Sigmoid colon (tissue), 7 donors: ENCODE measurements around the gene MAP3K12. TPM values are rescaled to one million over a fixed set of nuclear protein-coding genes. Genes with fewer than 3 reads are reported as not detected.

Experiments used
- DNase-seq: peaks from one replicate; pipeline ENCODE4 v3.0.0-alpha.2; 2019
- H3K27ac ChIP-seq, 4 donors: fragments of 200-600 bp; sonication (generic); one replicate each; pipeline ENCODE4 v1.5.1; 2016 to 2019; ENCODE audit warnings: mild to moderate bottlenecking in 1 of 4
- H3K27me3 ChIP-seq, 3 donors: fragments of 200-600 bp; sonication (generic); one replicate each; pipeline ENCODE4 v1.5.1; 2019; ENCODE audit warnings: mild to moderate bottlenecking in 1 of 3
- H3K36me3 ChIP-seq, 4 donors: fragments of 200-600 bp; sonication (generic); one replicate each; pipeline ENCODE4 v1.5.1; 2016 to 2019
- H3K4me1 ChIP-seq, 4 donors: fragments of 200-600 bp; sonication (generic); one replicate each; pipeline ENCODE4 v1.5.1; 2017 to 2019
- H3K4me3 ChIP-seq, 4 donors: fragments of 200-600 bp; sonication (generic); one replicate each; pipeline ENCODE4 v1.5.1; 2017 to 2019; ENCODE audit warnings: mild to moderate bottlenecking in 2 of 4, moderate library complexity in 1 of 4
- H3K9me3 ChIP-seq, 4 donors: fragments of 200-600 bp in 3 of 4; sonication (generic) in 3 of 4; one replicate each; pipeline versions ENCODE4 v1.5.1 to v1.6.1; 2013 to 2019
- CTCF ChIP-seq, 4 experiments: fragments of 450-650 bp in 3 of 4; fragments of 200-600 bp in 1 of 4; IDR thresholded peaks; one replicate each; pipeline ENCODE4 v1.5.1; 2016 to 2019; ENCODE audit warnings: antibody characterized with exemption in 4 of 4, mild to moderate bottlenecking in 3 of 4, moderate library complexity in 2 of 4
- EP300 ChIP-seq, 4 donors: sonication (generic); formaldehyde crosslinking; IDR thresholded peaks; one replicate each; pipeline ENCODE4 v1.6.1; 2017; ENCODE audit warnings: antibody characterized with exemption in 4 of 4
- POLR2A ChIP-seq, 2 donors: fragments of 450-650 bp; IDR thresholded peaks; one replicate each; pipeline ENCODE4 v1.6.1; 2016; ENCODE audit warnings: antibody characterized with exemption in 2 of 2, mild to moderate bottlenecking in 2 of 2, moderate library complexity in 2 of 2
- POLR2AphosphoS5 ChIP-seq, 4 donors: sonication (generic); formaldehyde crosslinking; IDR thresholded peaks; one replicate each; pipeline ENCODE4 v1.6.1; 2017; ENCODE audit warnings: antibody characterized with exemption in 4 of 4
- WGBS, 2 donors: extraction: QIAGEN DNeasy Blood & Tissue Kit; methylation state at CpG; one replicate each; pipeline ENCODE4 v1.1.7; 2013; 5-methylcytosine and 5-hydroxymethylcytosine counted together
- intact Hi-C: fragments of 100-400 bp; cut with DNase I; formaldehyde crosslinking; loops from one replicate; pipeline ENCODE4 v1.15.1; 2023
- polyA plus RNA-seq, 3 donors: library from polyadenylated mRNA; stranded (reverse); fragments of 200-250 nt; gene quantifications; one replicate each; pipeline ENCODE4 v1.2.3, GENCODE V29; 2013
- total RNA-seq, 4 donors: library from RNA; depleted of rRNA; stranded (reverse); fragments of >200 nt; gene quantifications; one replicate each; pipeline ENCODE4 v1.1.0, GENCODE V29; 2016
- donor health status: healthy with polysubstance abuse.
- donor health status: Bipolar disorder and iron deficiency.
- donor health status: healthy.

Gene MAP3K12
- total and polyA plus RNA-seq, 7 donors, result 1.6 to 27.4 (median 18.5) TPM

- DNase-seq, result no peak
- no peak for TF ChIP-seq POLR2AphosphoS5 (IDR thresholded peaks at IDR 0.05)
- no peak for TF ChIP-seq EP300 (IDR thresholded peaks at IDR 0.05)
- no peak for TF ChIP-seq CTCF (IDR thresholded peaks at IDR 0.05)
- no peak for TF ChIP-seq POLR2A (IDR thresholded peaks at IDR 0.05)
- WGBS, 2 donors, result 56 to 69% methylated on average over 5 of the region's 5 CpGs
- Histone ChIP-seq H3K27ac (peak overlapping the region in 1 of 4 donors; percentile 5), H3K4me1 (peaks cover 0 to 15% (median 10%) of the 10 kb centered on the region in 4 donors), H3K36me3 (peaks cover 86 to 100% (median 99%) of the 10 kb centered on the region in 4 donors), H3K4me3 (no peak overlapping the region), H3K9me3 (no peaks in the 10 kb centered on the region), H3K27me3 (no peaks in the 10 kb centered on the region)
- intact Hi-C loops, result no loop called here
Observed at GRCh38 chr12:53463802-53464560, 35.3 kb downstream of the MAP3K12 start.

GRCh38 chr12:53462935-53463334, 36.3 kb downstream of the MAP3K12 start:
- Histone ChIP-seq H3K4me1 (peaks cover 0 to 15% (median 10%) of the 10 kb centered on the region in 4 donors), H3K4me3 (no peak overlapping the region), H3K36me3 (peaks cover 86 to 100% (median 100%) of the 10 kb centered on the region in 4 donors), H3K27me3 (no peaks in the 10 kb centered on the region), H3K27ac (no peak overlapping the region), H3K9me3 (no peaks in the 10 kb centered on the region)
- DNase-seq, result no peak
- 72 to 80% methylated on average over 3 of the region's 3 CpGs for WGBS, 2 donors
- no peak for TF ChIP-seq CTCF (IDR thresholded peaks at IDR 0.05)
- no peak for TF ChIP-seq EP300 (IDR thresholded peaks at IDR 0.05)
- TF ChIP-seq POLR2A (IDR thresholded peaks at IDR 0.05), result no peak
- TF ChIP-seq POLR2AphosphoS5 (IDR thresholded peaks at IDR 0.05), result no peak
- intact Hi-C loops, result no loop called here

GRCh38 chr12:53461591-53461990, 37.7 kb downstream of the MAP3K12 start:
- intact Hi-C loops, result no loop called here
- H3K27me3 ChIP-seq, result no peaks in the 10 kb centered on the region
- no peaks in the 10 kb centered on the region for H3K9me3 ChIP-seq
- TF ChIP-seq CTCF (IDR thresholded peaks at IDR 0.05) (no peak), POLR2A (IDR thresholded peaks at IDR 0.05) (no peak), POLR2AphosphoS5 (IDR thresholded peaks at IDR 0.05) (no peak), EP300 (IDR thresholded peaks at IDR 0.05) (no peak)
- WGBS, 2 donors, result 86 to 92% methylated on average over 8 of the region's 8 CpGs
- peak overlapping the region in 1 of 4 donors; percentile 51 for H3K27ac ChIP-seq
- H3K4me3 ChIP-seq, result no peak overlapping the region
- no peak for DNase-seq
- peaks cover 0 to 15% (median 10%) of the 10 kb centered on the region in 4 donors for H3K4me1 ChIP-seq
- H3K36me3 ChIP-seq, result peaks cover 86 to 100% (median 100%) of the 10 kb centered on the region in 4 donors

- Histone ChIP-seq H3K4me1 (peaks cover 0 to 12% (median 10%) of the 10 kb centered on the region in 4 donors), H3K9me3 (no peaks in the 10 kb centered on the region), H3K27me3 (no peaks in the 10 kb centered on the region), H3K36me3 (peaks cover 84 to 100% (median 100%) of the 10 kb centered on the region in 4 donors), H3K4me3 (no peak overlapping the region), H3K27ac (peak overlapping the region in 1 of 4 donors; percentile 51)
- intact Hi-C loops, result no loop called here
- TF ChIP-seq CTCF (IDR thresholded peaks at IDR 0.05) (no peak), EP300 (IDR thresholded peaks at IDR 0.05) (no peak), POLR2AphosphoS5 (IDR thresholded peaks at IDR 0.05) (no peak), POLR2A (IDR thresholded peaks at IDR 0.05) (no peak)
- 90 to 91% methylated on average over 3 of the region's 3 CpGs for WGBS, 2 donors
- DNase-seq, result no peak
Observed at GRCh38 chr12:53461059-53461458, 38.2 kb downstream of the MAP3K12 start.
